ENCODE measurements around the gene VAPA.

The VAPA gene

DNA sequence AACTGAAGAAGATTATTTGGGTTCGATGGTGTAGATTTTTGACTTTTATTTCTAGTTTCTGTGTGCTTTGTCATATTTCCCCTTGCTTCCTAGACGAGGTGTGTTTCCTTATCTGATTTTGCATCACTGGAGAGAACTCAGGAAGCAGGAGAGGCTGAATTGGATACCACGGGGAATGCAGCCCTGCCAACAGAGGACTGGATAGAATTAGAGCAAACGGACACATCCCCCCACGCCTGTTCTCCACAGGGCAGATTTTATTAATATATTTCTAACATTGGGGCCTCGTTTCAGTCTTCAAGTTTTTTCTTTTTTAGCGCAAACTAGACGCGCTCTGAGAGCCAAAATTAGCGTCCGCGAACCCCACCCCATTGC, 678 bp upstream of the VAPA start:
- DNase-seq (ENCODE audit: extremely low read depth, low read depth) = no peak
- TF ChIP-seq, protein P1, sequence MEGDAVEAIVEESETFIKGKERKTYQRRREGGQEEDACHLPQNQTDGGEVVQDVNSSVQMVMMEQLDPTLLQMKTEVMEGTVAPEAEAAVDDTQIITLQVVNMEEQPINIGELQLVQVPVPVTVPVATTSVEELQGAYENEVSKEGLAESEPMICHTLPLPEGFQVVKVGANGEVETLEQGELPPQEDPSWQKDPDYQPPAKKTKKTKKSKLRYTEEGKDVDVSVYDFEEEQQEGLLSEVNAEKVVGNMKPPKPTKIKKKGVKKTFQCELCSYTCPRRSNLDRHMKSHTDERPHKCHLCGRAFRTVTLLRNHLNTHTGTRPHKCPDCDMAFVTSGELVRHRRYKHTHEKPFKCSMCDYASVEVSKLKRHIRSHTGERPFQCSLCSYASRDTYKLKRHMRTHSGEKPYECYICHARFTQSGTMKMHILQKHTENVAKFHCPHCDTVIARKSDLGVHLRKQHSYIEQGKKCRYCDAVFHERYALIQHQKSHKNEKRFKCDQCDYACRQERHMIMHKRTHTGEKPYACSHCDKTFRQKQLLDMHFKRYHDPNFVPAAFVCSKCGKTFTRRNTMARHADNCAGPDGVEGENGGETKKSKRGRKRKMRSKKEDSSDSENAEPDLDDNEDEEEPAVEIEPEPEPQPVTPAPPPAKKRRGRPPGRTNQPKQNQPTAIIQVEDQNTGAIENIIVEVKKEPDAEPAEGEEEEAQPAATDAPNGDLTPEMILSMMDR (IDR thresholded peaks at IDR 0.05; ENCODE audit: low read depth, low read length, missing control alignments) = no peak
- H3K4me3 ChIP-seq (replicated peaks; ENCODE audit: low read depth, low read length) = peak overlapping the region; percentile 83

DNA sequence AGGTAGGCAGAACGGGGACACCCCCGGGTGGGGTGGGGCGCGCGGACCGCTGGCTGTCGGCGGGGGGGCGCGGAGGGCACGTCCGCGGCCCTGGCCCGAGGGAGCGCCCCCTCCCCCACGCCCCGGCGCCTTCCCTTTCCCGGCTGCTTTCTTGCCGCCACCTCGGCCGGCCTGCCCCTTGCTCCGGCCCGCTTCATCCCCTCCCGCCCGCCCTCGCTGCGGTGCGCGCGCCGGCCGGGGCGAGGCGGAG, 443 bp downstream of the VAPA start:
- DNase-seq (ENCODE audit: extremely low read depth, low read depth) = no peak
- H3K4me3 ChIP-seq (replicated peaks; ENCODE audit: low read depth, low read length) = peak overlapping the region; percentile 83
- TF ChIP-seq, protein P1 (IDR thresholded peaks at IDR 0.05; ENCODE audit: low read depth, low read length, missing control alignments) = no peak

- peak; percentile 15 for DNase-seq (ENCODE audit: extremely low read depth, low read depth)
- TF ChIP-seq, protein P1 (IDR thresholded peaks at IDR 0.05; ENCODE audit: low read depth, low read length, missing control alignments) = no peak
- H3K4me3 ChIP-seq (replicated peaks; ENCODE audit: low read depth, low read length) = peak overlapping the region; percentile 83
Measured at GRCh38 chr18:9914584-9915290, 921 bp downstream of the VAPA start.

DNA sequence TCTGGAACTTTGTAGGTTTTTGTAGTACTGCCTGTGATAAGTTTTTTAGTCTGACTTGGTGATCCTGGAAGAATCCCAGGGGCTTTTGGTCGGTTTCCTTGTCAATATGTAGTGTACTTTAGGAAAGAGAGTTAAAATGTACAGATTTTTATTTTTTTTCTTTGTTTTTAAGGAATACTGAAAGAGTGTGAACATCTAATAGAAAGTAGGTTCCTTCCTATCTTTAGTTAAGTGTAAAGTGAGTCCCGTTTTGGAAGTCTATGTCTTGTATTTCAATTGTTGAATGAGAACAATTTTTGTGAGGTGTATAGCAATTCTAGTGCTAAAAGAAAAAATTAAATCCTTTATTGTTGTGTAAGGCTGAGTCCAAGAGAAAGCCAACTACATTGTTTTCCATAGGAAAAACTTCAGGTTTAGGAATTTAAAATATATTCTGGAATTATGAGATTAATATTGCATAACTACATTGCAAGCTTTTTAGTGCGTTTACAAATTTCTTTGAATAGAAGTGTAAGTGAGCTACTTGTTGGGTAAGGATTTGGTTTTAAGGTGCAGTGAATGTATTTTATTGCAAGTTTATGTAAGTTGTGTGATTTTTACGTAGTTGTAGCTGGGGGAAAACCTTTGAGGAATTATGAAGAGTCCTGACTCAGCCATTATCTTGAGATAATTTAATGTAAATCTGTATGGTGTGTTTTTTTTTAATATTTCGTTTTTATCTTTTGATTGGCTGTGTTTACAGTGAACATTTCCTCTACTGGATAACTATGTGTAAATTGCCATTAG, 1.7 kb downstream of the VAPA start:
- no peak for DNase-seq (ENCODE audit: extremely low read depth, low read depth)
- TF ChIP-seq, protein P1 (IDR thresholded peaks at IDR 0.05; ENCODE audit: low read depth, low read length, missing control alignments) = no peak
- H3K4me3 ChIP-seq (replicated peaks; ENCODE audit: low read depth, low read length) = peak overlapping the region; percentile 83

DNA sequence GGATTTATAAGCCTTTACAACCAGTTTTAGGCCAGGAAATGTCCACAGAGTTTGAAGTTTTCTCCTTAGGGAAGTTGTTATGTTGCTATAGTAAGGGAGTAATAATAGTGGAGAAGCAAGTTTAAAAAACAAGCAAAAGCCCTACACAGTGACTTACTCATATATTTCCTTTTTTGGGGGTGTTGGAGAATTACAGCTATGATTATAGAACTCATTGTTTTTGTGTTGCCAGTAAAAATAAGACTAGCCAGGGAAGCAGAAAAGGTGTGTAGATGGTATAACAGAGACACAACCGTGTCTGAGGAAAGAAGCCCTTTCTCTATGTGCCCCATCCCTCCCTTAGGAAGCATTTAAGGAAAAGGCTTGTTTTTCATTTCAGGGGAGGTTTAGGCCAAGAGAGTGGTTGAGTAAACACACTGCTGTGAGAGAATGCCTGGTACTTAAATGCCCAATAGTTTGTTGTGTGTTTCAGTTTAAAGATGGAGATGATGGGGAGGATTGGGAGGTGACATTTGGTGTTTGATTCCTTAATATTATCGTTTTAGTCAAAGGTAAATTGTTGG, 2.3 kb downstream of the VAPA start:
- peak overlapping the region; percentile 83 for H3K4me3 ChIP-seq (replicated peaks; ENCODE audit: low read depth, low read length)
- TF ChIP-seq, protein P1 (IDR thresholded peaks at IDR 0.05; ENCODE audit: low read depth, low read length, missing control alignments) = no peak
- DNase-seq (ENCODE audit: extremely low read depth, low read depth) = no peak

DNA sequence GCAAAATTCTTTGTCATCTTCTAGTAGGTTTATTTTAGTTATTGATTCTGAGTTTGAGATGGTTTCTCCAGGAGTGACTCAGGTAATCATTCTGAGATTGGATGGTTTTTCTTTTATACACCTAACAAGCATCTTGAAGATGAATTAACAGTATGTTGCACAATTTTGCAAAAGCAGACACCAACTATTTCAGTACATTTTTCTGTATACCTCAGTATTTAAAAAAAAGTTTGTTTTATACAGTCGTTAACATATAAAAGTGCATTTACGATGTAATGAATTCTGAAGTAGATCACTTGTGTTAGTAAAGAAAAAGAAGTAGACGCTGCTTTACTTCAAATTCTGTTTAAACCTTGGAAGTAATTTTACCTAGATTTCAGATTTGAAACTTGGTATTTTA, 3.0 kb downstream of the VAPA start:
- DNase-seq (ENCODE audit: extremely low read depth, low read depth) = no peak
- H3K4me3 ChIP-seq (replicated peaks; ENCODE audit: low read depth, low read length) = peak overlapping the region; percentile 83; the same call in 1 of the 2 replicates
- TF ChIP-seq, protein P1 (IDR thresholded peaks at IDR 0.05; ENCODE audit: low read depth, low read length, missing control alignments) = no peak
